Measurements from ENCODE around the gene RNF150.

The RNF150 gene

DNA sequence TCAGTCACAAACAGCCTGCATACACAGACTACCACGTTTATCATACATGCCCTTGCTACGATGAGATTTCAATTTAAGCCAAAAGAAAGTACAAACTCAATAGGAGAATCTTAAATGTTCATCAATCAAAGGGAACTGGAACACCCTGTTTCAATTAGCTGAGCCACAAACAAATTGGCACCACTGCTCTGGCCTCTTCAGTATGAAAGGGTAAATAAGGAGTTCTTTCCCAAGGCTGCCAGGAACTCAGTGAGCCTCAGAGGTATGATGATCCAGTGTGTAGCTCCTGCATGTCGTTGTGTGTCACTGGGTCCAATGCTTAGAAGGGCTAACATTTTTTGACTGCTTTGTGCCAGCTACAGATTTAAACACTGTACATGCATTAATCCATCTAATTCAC is 5.4 kb downstream of the RNF150 start:
- H3K27ac ChIP-seq (ENCODE audit: low read length): no peak overlapping the region
- H3K4me1 ChIP-seq (ENCODE audit: control insufficient read depth, low read depth, low read length): peaks cover 11% of the 10 kb centered on the region
- H3K9me3 ChIP-seq (ENCODE audit: control insufficient read depth, low read depth, low read length): no peaks in the 10 kb centered on the region
- H3K9ac ChIP-seq (ENCODE audit: low read length): no peak overlapping the region
- no peak overlapping the region for H3K4me3 ChIP-seq (ENCODE audit: low read length)
- peaks cover 19% of the 10 kb centered on the region for H3K27me3 ChIP-seq (ENCODE audit: control insufficient read depth, insufficient read depth, low read length)
- no peaks in the 10 kb centered on the region for H3K36me3 ChIP-seq (ENCODE audit: control insufficient read depth, low read depth, low read length)

DNA sequence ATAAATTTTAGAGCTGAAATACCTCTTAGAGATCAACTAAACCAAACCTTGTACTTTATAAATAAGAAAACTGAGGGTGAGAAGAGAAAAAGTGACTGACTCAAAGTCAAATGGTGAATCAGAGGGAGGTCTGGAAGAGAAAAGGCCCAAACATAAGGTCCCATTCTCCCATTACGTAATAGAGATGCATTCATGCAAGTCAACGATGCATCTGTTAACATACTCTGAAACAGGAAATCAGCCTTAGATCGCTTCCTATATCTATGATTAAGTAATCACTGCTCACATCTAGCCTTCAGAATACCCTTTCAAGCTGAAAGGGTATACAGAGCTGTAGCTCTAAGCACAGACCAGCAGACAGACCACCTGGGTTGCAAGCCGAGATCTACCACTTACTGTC is 6.5 kb downstream of the RNF150 start:
- Histone ChIP-seq H3K36me3 (ENCODE audit: control insufficient read depth, low read depth, low read length) (no peaks in the 10 kb centered on the region), H3K4me3 (ENCODE audit: low read length) (no peak overlapping the region), H3K27ac (ENCODE audit: low read length) (no peak overlapping the region), H3K27me3 (ENCODE audit: control insufficient read depth, insufficient read depth, low read length) (peaks cover 14% of the 10 kb centered on the region), H3K9me3 (ENCODE audit: control insufficient read depth, low read depth, low read length) (no peaks in the 10 kb centered on the region), H3K4me1 (ENCODE audit: control insufficient read depth, low read depth, low read length) (peaks cover 16% of the 10 kb centered on the region), H3K9ac (ENCODE audit: low read length) (no peak overlapping the region)

DNA sequence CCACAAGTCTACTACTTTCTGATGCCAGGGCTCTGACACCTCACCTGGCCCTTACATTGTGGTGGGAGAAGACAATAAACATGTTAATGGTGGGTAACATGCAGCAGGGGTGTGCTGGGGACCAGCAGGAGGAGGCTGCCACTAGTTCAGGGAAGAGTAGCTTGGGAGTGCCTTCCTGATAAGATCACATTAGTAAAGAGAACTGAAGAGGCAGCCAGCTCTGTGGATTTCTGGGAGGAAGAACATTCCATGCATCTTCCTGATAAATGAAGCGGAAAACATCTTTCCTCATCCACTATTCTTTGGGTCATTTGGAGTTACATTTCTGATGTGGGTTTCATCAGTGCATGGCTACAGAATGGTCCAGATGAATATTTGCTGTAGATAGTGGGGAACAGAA is 9.0 kb downstream of the RNF150 start:
- no peak overlapping the region for H3K27ac ChIP-seq (ENCODE audit: low read length)
- peaks cover 6% of the 10 kb centered on the region for H3K4me1 ChIP-seq (ENCODE audit: control insufficient read depth, low read depth, low read length)
- no peak overlapping the region for H3K9ac ChIP-seq (ENCODE audit: low read length)
- no peaks in the 10 kb centered on the region for H3K27me3 ChIP-seq (ENCODE audit: control insufficient read depth, insufficient read depth, low read length)
- H3K36me3 ChIP-seq (ENCODE audit: control insufficient read depth, low read depth, low read length): no peaks in the 10 kb centered on the region
- no peak overlapping the region for H3K4me3 ChIP-seq (ENCODE audit: low read length)
- no peaks in the 10 kb centered on the region for H3K9me3 ChIP-seq (ENCODE audit: control insufficient read depth, low read depth, low read length)

DNA sequence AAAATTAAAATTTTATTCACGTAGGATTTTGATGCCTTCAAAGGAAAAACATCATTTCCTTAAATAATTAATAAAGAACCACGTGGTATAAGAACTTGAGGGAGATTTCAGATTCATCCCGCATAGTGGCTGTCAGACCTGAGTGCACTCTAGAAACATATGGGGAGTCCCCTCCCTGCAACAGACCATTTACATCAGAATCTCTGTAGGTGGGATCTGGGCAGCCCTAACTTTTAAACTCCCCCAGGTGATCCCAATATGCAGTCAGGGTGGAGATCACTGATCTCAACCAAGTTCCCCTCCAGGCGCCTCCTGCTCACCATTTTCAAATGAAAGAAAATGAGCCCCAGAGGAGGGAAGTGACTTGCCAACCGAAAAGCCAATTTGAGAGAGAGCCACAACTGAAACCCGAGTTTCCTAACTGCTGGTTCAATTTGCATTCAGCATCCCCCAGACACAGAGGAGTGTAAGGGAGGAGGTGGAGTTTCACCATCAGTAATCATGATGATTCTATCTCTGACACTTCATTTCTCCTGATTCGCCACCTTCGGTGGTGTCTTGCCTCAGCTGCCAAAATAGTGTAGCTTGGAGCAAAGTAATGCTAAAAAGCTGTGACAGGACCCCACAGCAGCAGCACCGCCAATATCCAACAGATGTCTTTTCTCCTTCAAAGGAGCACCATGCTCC is 11.4 kb downstream of the RNF150 start:
- H3K9ac ChIP-seq (ENCODE audit: low read length): no peak overlapping the region
- no peaks in the 10 kb centered on the region for H3K9me3 ChIP-seq (ENCODE audit: control insufficient read depth, low read depth, low read length)
- H3K36me3 ChIP-seq (ENCODE audit: control insufficient read depth, low read depth, low read length): no peaks in the 10 kb centered on the region
- H3K27ac ChIP-seq (ENCODE audit: low read length): no peak overlapping the region
- H3K4me1 ChIP-seq (ENCODE audit: control insufficient read depth, low read depth, low read length): peaks cover 6% of the 10 kb centered on the region
- no peaks in the 10 kb centered on the region for H3K27me3 ChIP-seq (ENCODE audit: control insufficient read depth, insufficient read depth, low read length)
- no peak overlapping the region for H3K4me3 ChIP-seq (ENCODE audit: low read length)

DNA sequence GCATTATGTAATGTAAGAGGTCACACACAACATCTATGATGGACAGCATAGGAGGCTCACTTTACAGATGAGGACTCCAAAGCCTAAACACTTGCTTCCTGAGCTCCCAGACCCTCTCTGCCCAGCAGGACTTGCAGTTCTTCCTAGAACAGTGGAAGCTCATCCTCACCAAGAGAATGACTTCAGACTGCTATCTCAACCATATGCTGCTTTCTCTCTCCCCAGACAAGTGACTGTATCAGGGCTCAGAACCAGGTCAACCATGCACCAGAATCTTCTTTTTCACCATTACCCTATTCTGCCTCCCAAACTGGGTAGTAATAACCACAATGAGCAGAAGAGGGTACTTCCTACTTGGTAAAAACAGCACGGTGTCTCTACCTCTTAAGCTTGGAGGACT is 12.2 kb downstream of the RNF150 start:
- Histone ChIP-seq H3K27me3 (ENCODE audit: control insufficient read depth, insufficient read depth, low read length) (no peaks in the 10 kb centered on the region), H3K9me3 (ENCODE audit: control insufficient read depth, low read depth, low read length) (no peaks in the 10 kb centered on the region), H3K36me3 (ENCODE audit: control insufficient read depth, low read depth, low read length) (no peaks in the 10 kb centered on the region), H3K27ac (ENCODE audit: low read length) (no peak overlapping the region), H3K4me1 (ENCODE audit: control insufficient read depth, low read depth, low read length) (peaks cover 6% of the 10 kb centered on the region), H3K9ac (ENCODE audit: low read length) (no peak overlapping the region), H3K4me3 (ENCODE audit: low read length) (no peak overlapping the region)

DNA sequence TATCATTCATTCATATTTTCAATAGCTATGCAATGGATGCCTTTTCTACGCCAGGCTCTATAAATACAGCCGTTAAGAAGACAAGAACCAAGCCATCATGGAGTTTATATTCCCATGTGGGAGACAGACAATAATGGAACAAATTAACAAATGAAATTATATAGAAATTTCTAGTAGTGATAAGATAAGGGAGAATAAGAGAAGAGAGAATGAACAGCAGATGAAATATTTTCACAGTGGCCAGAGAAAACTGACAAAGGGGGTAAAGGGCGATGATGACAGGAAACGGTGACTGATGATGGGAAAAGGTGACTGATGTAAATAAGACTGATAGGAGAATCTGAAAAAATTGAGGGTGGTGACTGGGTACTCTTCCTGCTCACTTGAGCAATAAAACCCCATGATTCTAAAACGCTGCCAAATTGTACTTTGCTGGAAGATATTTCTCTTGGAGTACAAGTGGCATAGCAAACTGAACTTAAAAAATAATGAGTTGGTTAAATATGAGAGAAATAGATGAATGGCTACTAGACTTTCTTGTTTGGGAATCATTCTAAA is 13.2 kb downstream of the RNF150 start:
- H3K4me1 ChIP-seq (ENCODE audit: control insufficient read depth, low read depth, low read length): peaks cover 6% of the 10 kb centered on the region
- no peak overlapping the region for H3K4me3 ChIP-seq (ENCODE audit: low read length)
- H3K27ac ChIP-seq (ENCODE audit: low read length): no peak overlapping the region
- H3K9ac ChIP-seq (ENCODE audit: low read length): no peak overlapping the region
- no peaks in the 10 kb centered on the region for H3K36me3 ChIP-seq (ENCODE audit: control insufficient read depth, low read depth, low read length)
- H3K27me3 ChIP-seq (ENCODE audit: control insufficient read depth, insufficient read depth, low read length): no peaks in the 10 kb centered on the region
- no peaks in the 10 kb centered on the region for H3K9me3 ChIP-seq (ENCODE audit: control insufficient read depth, low read depth, low read length)

DNA sequence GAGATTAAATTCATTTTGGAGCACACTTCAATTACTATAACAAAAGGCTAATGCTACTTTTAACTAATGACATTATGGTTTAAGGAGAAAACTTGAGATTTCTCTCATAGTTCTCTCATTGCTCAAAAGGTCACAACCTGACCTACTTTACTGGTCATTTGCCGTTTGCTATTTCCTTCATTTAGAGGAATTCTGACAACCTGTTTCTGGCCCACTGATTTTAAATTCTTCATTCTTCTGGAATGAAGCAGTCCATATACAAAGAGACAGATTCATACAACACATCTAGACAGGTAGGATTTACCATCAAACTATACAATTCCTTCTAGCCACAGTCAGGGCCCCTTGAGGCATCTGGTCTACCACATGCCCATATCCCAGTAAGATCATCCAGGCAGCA is 14.2 kb downstream of the RNF150 start:
- Histone ChIP-seq H3K36me3 (ENCODE audit: control insufficient read depth, low read depth, low read length) (no peaks in the 10 kb centered on the region), H3K27ac (ENCODE audit: low read length) (no peak overlapping the region), H3K9me3 (ENCODE audit: control insufficient read depth, low read depth, low read length) (no peaks in the 10 kb centered on the region), H3K4me1 (ENCODE audit: control insufficient read depth, low read depth, low read length) (peaks cover 6% of the 10 kb centered on the region), H3K4me3 (ENCODE audit: low read length) (no peak overlapping the region), H3K9ac (ENCODE audit: low read length) (no peak overlapping the region), H3K27me3 (ENCODE audit: control insufficient read depth, insufficient read depth, low read length) (no peaks in the 10 kb centered on the region)

DNA sequence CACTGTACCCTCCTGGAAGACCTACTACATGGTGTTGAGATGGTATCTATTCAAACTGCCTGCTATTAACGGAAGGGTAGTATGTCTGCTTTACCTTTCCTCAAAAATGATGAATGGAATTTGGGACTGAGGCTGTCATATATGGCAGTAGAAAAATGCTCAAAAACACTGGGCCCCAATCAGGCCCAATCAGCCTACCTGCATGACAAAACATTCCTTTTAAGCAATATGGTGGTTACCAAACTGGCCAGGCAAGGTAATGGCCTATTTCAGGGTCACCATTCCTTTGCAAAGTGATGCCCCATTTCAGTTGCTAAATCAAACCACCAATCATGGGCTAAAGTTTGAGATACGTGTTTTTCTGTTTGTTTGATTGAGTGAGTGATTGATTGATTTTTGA is 14.9 kb downstream of the RNF150 start:
- H3K36me3 ChIP-seq (ENCODE audit: control insufficient read depth, low read depth, low read length): no peaks in the 10 kb centered on the region
- no peak overlapping the region for H3K4me3 ChIP-seq (ENCODE audit: low read length)
- no peak overlapping the region for H3K27ac ChIP-seq (ENCODE audit: low read length)
- no peaks in the 10 kb centered on the region for H3K27me3 ChIP-seq (ENCODE audit: control insufficient read depth, insufficient read depth, low read length)
- H3K9me3 ChIP-seq (ENCODE audit: control insufficient read depth, low read depth, low read length): no peaks in the 10 kb centered on the region
- peaks cover 6% of the 10 kb centered on the region for H3K4me1 ChIP-seq (ENCODE audit: control insufficient read depth, low read depth, low read length)
- no peak overlapping the region for H3K9ac ChIP-seq (ENCODE audit: low read length)

DNA sequence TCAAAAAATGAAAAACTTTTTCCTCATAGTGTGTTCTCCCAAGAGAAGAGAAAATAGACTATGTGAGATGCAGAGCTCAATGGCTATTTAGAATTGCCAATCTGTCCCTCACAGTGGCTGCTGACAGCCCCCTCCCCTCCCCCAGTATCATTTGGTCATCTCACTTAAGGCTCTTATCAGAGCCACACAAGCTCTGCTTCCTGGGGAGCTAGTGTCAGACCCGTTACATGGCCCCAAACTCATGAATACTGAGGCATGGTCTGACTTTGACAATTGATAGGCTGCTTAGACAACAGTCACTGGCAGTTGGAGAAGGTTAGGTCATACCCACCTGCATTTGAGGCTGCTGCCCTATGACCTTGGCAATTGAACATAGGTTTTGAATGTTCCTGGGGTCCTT is 15.3 kb downstream of the RNF150 start:
- Histone ChIP-seq H3K4me3 (ENCODE audit: low read length) (no peak overlapping the region), H3K9me3 (ENCODE audit: control insufficient read depth, low read depth, low read length) (no peaks in the 10 kb centered on the region), H3K4me1 (ENCODE audit: control insufficient read depth, low read depth, low read length) (peaks cover 6% of the 10 kb centered on the region), H3K9ac (ENCODE audit: low read length) (no peak overlapping the region), H3K27me3 (ENCODE audit: control insufficient read depth, insufficient read depth, low read length) (no peaks in the 10 kb centered on the region), H3K36me3 (ENCODE audit: control insufficient read depth, low read depth, low read length) (no peaks in the 10 kb centered on the region), H3K27ac (ENCODE audit: low read length) (no peak overlapping the region)

DNA sequence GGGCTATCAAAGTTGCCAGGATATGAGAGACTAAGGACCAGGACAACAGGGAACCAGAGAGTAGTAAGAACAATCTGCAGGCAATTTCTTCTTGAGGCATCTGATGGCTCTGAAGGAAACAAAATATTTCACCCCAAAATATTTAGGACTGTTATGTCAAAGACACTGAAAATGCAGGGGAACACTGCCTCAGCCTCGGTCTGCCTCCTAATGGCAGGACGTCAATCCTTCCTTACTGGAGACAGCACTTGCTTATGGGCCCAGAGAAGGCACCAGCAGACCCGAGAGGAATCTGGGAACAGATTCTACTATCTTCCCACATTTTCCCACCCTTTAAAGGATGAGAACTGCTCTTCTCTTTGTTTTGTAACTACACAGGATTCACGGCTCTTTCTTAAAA is 23.3 kb downstream of the RNF150 start:
- no peak overlapping the region for H3K9ac ChIP-seq (ENCODE audit: low read length)
- H3K27me3 ChIP-seq (ENCODE audit: control insufficient read depth, insufficient read depth, low read length): no peaks in the 10 kb centered on the region
- no peaks in the 10 kb centered on the region for H3K36me3 ChIP-seq (ENCODE audit: control insufficient read depth, low read depth, low read length)
- H3K4me3 ChIP-seq (ENCODE audit: low read length): no peak overlapping the region
- H3K9me3 ChIP-seq (ENCODE audit: control insufficient read depth, low read depth, low read length): no peaks in the 10 kb centered on the region
- no peaks in the 10 kb centered on the region for H3K4me1 ChIP-seq (ENCODE audit: control insufficient read depth, low read depth, low read length)
- no peak overlapping the region for H3K27ac ChIP-seq (ENCODE audit: low read length)

DNA sequence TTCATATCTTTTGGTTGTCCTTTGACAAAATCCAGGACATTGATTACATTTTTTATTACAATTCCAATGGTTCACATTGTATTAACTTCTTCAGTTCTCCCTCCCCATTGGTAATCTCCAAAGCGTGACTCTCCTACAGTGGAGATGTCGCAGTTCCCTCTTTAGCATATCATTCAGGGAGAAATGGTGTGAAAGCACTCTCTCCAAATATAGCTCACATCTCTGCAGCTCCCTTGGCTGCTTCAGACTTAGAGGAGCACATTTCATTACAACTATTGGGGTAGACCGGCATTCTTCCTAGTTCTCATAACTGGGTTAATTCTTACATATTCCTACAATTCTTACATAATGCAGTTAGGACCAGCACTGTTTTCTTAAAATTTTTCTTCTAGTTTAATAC is 25.3 kb downstream of the RNF150 start:
- H3K36me3 ChIP-seq (ENCODE audit: control insufficient read depth, low read depth, low read length): no peaks in the 10 kb centered on the region
- H3K9ac ChIP-seq (ENCODE audit: low read length): no peak overlapping the region
- H3K4me3 ChIP-seq (ENCODE audit: low read length): no peak overlapping the region
- no peaks in the 10 kb centered on the region for H3K27me3 ChIP-seq (ENCODE audit: control insufficient read depth, insufficient read depth, low read length)
- no peaks in the 10 kb centered on the region for H3K9me3 ChIP-seq (ENCODE audit: control insufficient read depth, low read depth, low read length)
- H3K4me1 ChIP-seq (ENCODE audit: control insufficient read depth, low read depth, low read length): no peaks in the 10 kb centered on the region
- H3K27ac ChIP-seq (ENCODE audit: low read length): no peak overlapping the region

DNA sequence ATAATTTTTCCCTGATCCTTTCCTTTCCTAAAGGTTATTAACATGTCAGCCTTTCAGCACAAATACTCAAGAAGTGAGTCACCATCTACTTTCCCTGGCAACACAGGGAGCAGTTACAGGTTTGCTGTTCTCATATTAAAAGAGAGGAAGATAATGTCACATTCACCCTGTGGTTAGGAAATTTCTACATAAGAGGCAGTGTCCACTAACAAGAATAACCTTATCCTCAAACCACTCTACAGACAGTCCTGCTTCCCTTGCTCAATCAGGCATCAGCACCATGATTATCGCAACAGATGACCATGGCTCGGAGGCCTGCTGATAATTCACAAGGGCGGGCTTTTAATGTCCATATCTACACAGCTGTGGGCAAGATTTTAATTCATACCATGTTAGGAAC is 30.9 kb downstream of the RNF150 start:
- Histone ChIP-seq H3K4me3 (ENCODE audit: low read length) (no peak overlapping the region), H3K36me3 (ENCODE audit: control insufficient read depth, low read depth, low read length) (no peaks in the 10 kb centered on the region), H3K27me3 (ENCODE audit: control insufficient read depth, insufficient read depth, low read length) (no peaks in the 10 kb centered on the region), H3K4me1 (ENCODE audit: control insufficient read depth, low read depth, low read length) (no peaks in the 10 kb centered on the region), H3K9ac (ENCODE audit: low read length) (no peak overlapping the region), H3K9me3 (ENCODE audit: control insufficient read depth, low read depth, low read length) (no peaks in the 10 kb centered on the region), H3K27ac (ENCODE audit: low read length) (no peak overlapping the region)
